Islet precursor cell (in vitro differentiated cells): ENCODE measurements around the gene LDLRAD4.
A peak's percentile ranks its signal among the peaks of the same experiment; 100 is the strongest.
"Not testable (repeated sequence)": the region's sequence is repeated elsewhere in the genome, so short reads cannot be mapped to it uniquely, and the experiment has no call there.

Experiments used
- DNase-seq: peaks from one replicate; pipeline ENCODE4 v3.0.0-alpha.2; 2018

Gene LDLRAD4

GRCh38 chr18:13253786-13254688 lies 35.5 kb downstream of the LDLRAD4 start:
- DNase-seq = peak; percentile 74

- peak; percentile 32 for DNase-seq
Measured at GRCh38 chr18:13254971-13255927, 36.7 kb downstream of the LDLRAD4 start.

- DNase-seq = peak; percentile 16
Measured at GRCh38 chr18:13256444-13257305, 38.1 kb downstream of the LDLRAD4 start.

- DNase-seq = peak; percentile 29
Measured at GRCh38 chr18:13257361-13257980, 38.9 kb downstream of the LDLRAD4 start.

GRCh38 chr18:13258921-13259320 lies 40.4 kb downstream of the LDLRAD4 start:
- DNase-seq = peak; percentile 50

- peak; percentile 45 for DNase-seq
Measured at GRCh38 chr18:13259701-13260100, 41.1 kb downstream of the LDLRAD4 start.

DNA sequence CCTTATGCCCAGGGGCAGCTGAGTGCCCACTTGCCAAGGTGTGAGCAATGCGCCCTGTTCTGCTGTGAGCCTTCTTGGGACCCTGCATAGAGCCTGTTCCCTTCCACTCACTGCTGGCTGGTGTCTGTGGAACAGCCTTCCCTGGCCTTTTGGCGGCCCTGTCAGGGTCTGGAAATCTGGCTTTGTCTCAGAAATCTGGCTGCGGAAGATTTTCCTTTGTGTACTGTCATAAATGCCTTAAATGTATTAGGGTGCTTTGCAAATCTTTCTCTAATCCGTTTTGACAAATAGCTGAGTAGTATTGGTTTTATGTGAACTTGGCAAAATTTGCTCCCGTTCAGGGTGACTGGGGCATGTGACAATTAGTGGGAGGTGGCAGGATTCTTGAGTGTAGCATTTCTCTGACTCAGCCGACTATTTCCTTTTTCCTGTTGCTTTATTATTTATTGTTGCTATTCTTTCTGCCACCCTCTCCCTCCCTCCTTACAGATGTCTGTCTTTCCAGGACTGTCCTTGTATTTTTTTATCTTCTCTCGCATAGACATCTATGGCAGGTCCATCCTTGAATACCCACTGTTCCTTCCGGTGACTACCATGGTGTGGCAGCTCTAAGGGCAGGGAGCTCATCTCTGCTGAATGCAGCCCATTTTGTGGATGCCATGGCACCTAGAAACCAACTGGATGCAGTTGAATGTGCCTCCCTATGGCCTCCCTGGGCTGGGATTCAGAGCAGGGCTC lies 41.8 kb downstream of the LDLRAD4 start:
- DNase-seq = peak; percentile 33

DNA sequence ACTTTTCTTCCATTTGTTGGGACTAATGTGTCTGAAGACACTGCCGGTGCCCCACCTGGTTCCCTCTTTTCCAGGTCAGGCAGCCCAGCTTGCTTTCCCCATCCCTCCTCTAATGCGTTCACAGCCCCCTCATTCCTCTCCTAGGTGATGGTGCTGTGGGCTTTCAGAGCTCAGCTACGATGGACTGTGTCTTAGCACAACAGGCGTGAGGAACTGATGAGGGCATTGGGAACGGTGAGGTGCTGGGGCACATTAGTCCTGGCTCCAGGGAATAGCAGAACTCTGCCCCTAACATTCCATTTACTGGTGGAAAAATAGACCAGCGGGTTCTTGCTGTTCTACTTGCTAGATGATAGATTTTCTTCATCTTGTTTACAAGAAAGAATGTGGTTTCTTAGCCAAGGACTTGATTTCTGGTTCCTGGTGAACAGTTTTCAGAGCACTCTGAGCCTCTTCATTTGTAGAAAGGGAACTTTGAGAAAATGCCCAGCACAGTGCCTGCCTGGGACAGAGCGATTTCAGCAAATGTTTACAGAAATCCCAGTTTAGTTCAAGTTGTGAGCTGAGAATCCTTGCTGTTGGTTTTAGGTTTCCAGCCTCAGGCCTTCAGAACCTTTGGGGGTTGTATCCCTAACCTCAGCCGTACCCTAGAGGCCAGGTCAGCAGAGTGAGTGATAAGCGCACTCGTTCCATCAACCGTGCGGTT lies 42.5 kb downstream of the LDLRAD4 start:
- peak; percentile 45 for DNase-seq

DNA sequence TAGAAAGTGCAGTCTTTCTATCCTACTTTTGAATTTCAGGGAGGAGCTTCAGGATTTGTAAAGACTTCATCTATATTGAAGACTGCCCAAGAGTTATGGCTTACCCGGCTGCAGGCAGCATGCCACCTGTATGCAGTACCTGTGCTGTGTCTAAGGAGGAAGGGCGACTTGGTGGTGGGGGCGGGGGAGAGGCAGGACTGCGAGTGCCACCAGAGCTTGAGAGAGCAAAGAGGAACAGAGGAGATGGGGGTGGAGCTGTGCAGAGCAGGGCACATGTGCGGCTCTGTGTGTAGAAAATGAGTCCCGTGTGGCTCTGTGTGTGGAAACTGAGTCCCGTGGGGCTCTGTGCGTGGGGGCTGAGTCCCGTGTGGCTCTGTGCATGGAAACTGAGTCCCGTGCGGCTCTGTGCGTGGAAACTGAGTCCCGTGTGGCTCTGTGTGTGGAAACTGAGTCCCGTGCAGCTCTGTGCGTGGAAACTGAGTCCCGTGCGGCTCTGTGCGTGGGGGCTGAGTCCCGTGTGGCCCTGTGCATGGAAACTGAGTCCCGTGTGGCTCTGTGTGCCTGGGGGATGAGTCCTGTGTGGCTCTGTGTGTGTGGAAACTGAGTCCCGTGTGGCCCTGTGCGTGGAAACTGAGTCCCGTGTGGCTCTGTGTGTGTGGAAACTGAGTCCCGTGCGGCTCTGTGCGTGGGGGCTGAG lies 43.2 kb downstream of the LDLRAD4 start:
- peak; percentile 56 for DNase-seq

- DNase-seq = not testable (repeated sequence)
Measured at GRCh38 chr18:13262358-13262680, 43.8 kb downstream of the LDLRAD4 start.

DNA sequence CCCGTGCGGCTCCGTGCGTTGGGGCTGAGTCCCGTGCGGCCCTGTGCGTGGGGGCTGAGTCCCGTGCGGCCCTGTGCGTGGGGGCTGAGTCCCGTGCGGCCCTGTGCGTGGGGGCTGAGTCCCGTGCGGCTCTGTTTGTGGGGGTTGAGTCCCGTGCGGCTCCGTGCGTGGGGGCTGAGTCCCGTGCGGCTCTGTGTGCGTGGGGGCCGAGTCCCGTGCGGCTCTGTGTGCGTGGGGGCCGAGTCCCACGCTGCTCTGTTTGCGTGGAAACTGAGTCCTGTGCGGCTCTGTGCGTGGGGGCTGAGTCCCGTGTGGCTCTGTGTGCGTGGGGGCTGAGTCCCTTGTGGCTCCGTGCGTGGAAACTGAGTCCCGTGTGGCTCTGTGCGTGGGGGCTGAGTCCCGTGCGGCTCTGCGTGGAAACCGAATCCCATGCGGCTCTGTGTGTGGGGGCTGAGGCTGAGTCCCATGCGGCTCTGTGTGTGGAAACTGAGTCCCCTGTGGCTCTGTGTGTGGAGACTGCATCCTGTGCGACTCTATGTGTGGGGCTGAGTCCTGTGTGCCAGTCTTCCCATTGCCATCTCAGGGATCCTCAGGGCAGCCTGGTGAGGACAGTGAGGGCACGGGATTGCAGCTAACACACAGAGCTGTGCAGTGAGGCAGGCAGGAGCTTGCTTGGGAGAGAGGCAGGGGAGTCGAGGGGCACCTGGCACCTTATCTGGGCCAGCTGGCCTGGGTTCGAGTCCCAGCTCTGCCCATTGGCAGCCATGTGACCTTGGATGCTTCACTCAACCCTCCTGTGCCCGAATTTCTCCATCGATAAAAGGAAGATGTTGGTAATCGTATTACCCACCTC lies 44.5 kb downstream of the LDLRAD4 start:
- DNase-seq = peak; percentile 6

DNA sequence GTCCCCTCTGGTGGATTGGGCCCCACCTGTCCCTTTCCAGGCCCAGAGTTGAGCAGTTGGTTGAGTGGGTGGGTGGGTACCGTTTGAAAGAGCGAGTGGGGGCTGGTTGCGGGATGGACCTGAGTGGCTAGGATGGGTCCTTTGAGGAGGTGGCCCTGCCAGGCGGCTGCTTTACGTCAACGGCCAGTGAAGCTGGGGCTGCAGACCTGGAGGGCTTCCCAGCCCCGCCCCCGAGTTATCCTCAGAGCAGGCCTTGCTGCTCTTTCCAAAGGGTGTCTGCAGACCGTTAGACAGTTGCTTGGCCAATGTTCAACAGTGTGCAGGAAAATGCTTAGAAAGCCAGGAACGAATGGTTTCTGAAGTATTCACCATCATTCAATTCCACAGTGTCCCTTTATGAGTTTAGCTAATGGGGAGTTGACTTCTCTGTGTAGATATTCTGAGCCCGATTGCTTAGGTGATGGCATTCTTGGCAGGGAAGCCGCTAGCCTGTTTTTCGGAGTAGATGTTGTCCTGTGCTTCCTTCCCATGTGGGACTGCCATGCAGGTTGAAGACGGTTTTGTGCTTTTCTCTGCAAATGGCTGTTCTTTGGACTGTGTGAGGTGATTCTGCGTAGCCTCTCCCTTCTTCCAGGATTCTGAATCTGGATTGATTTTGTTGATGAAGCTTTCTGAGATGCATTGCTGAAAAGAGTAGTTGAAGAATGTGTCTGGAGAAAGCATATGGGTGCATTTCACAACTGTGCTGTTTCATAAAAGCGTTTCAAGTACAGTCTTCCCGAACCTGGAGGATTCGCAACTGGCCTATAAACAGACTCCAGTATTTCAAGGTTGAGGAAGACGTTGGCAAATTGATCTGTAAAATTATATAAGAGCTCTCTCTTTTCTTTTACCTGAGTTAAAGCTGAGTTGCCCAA lies 45.8 kb downstream of the LDLRAD4 start:
- no peak for DNase-seq

DNA sequence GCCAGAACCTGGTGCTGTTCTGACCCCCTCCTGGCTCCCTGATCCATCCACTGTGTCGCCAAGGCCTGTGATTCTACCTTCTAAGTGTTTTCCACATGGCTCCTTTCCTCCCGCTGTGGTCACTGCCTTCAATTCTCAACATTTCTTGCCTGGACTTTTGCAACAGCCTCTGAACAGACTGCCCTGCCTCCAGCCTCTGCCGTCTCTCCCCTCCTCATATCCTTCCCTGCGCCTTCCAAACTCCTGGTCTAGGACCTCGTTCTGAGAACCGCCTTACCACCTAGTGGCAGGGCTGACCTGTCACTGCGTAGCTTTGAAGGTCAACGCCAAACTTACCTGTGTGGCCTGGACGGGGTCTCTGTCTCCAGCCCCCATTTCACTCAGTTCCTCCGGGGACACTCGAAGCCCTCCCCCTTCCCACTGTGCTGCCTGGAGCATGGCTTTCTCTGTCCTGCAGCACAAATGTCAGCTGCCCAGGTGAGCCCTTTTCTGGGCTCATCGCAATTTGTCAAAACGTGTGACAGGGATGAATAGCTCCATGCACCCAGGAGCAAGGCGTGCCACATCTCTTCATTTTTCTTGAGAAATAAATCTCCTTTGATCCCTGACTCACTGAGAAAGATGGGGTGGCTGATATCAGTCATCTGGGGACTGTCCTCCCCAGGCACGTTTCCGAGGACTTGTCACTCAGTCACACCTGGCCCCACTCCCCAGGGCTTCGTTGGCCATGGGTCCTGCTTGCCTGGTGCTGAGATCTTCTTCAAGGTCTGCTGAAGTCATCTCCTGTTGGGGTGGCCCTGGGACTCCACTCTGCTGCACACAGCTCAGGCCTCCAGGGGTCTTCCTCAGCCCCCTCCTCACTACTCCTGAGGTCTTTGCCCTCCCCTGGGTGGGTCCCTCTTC lies 46.7 kb downstream of the LDLRAD4 start:
- DNase-seq = no peak

GRCh38 chr18:13265911-13266217 lies 47.3 kb downstream of the LDLRAD4 start:
- DNase-seq = no peak

- no peak for DNase-seq
Measured at GRCh38 chr18:13266218-13267100, 47.9 kb downstream of the LDLRAD4 start.

- DNase-seq = peak; percentile 69
Measured at GRCh38 chr18:13267431-13267873, 48.9 kb downstream of the LDLRAD4 start.
